WERI-Rb-1 (cell line): Measurements from ENCODE around the gene WDR59.

Source experiments
- DNase-seq: peaks from one replicate; pipeline ENCODE4 v3.0.0-alpha.2; 2020
- H3K27ac ChIP-seq: fragments of 250-450 bp; sonication (Bioruptor Pico); 2 replicates; pipeline ENCODE4 v1.5.1; 2020; ENCODE audit warnings: mild to moderate bottlenecking, moderate library complexity
- H3K27me3 ChIP-seq: fragments of 250-450 bp; sonication (Bioruptor Pico); 2 replicates; pipeline ENCODE4 v1.5.1; 2021; ENCODE audit warnings: mild to moderate bottlenecking, low read depth, moderate library complexity; ENCODE audit not compliant: insufficient read depth, severe bottlenecking
- H3K36me3 ChIP-seq: fragments of 250-450 bp; sonication (Bioruptor Pico); 2 replicates; pipeline ENCODE4 v1.5.1; 2020; ENCODE audit warnings: mild to moderate bottlenecking, moderate library complexity
- H3K4me3 ChIP-seq: 2 replicates; pipeline ENCODE4 v1.5.1; 2011; ENCODE audit warnings: low read depth, mild to moderate bottlenecking, control low read depth, low read length
- H3K9me3 ChIP-seq: fragments of 250-450 bp; sonication (Bioruptor Pico); 2 replicates; pipeline ENCODE4 v1.5.1; 2021; ENCODE audit warnings: mild to moderate bottlenecking, moderate library complexity; ENCODE audit not compliant: severe bottlenecking
- CTCF ChIP-seq: IDR thresholded peaks from 2 replicates; pipeline ENCODE4 v1.5.1; 2011; ENCODE audit warnings: low read depth, mild to moderate bottlenecking, control low read depth, inconsistent platforms, low read length

WDR59 gene

GRCh38 chr16:74984529-74985296 is at the start of gene WDR59:
WDR59 (minus strand) TSS chr16:74985123; CDS start chr16:74985017, 106 bp downstream.
- H3K36me3 ChIP-seq: peaks cover 5% of the 10 kb centered on the region; the same call in 1 of the 2 replicates
- no peaks in the 10 kb centered on the region for H3K9me3 ChIP-seq
- peak within 1 kb of the TSS; percentile 74 for H3K27ac ChIP-seq

GRCh38 chr16:75032655-75033054 is 47.7 kb upstream of the WDR59 start:
- Histone ChIP-seq H3K27me3 (no peaks in the 10 kb centered on the region), H3K4me3 (no peak overlapping the region), H3K9me3 (no peaks in the 10 kb centered on the region), H3K36me3 (no peaks in the 10 kb centered on the region; the same call in 1 of the 2 replicates), H3K27ac (no peak overlapping the region)
- TF ChIP-seq CTCF: no peak
- no peak for DNase-seq

More at GRCh38 chr16:74984529-74985296, at the start of gene WDR59:
- H3K27me3 ChIP-seq: no peaks in the 10 kb centered on the region
- H3K4me3 ChIP-seq: peak within 1 kb of the TSS; percentile 99
- peak; percentile 99 for DNase-seq
- no peak for TF ChIP-seq CTCF

- Histone ChIP-seq H3K27ac (no peak overlapping the region), H3K36me3 (no peaks in the 10 kb centered on the region; the same call in 1 of the 2 replicates), H3K9me3 (no peaks in the 10 kb centered on the region), H3K4me3 (no peak overlapping the region), H3K27me3 (no peaks in the 10 kb centered on the region)
- no peak for DNase-seq
- TF ChIP-seq CTCF: no peak
Measured at GRCh38 chr16:75029854-75030253, 44.9 kb upstream of the WDR59 start.

- H3K36me3 ChIP-seq: no peaks in the 10 kb centered on the region
- DNase-seq: no peak
- no peaks in the 10 kb centered on the region for H3K9me3 ChIP-seq
- H3K4me3 ChIP-seq: no peak overlapping the region
- H3K27ac ChIP-seq: no peak overlapping the region
- H3K27me3 ChIP-seq: no peaks in the 10 kb centered on the region
- TF ChIP-seq CTCF: no peak
Measured at GRCh38 chr16:75028544-75029135, 43.7 kb upstream of the WDR59 start.

GRCh38 chr16:75027520-75028300 is 42.8 kb upstream of the WDR59 start:
- no peaks in the 10 kb centered on the region for H3K36me3 ChIP-seq
- H3K27ac ChIP-seq: no peak overlapping the region
- no peaks in the 10 kb centered on the region for H3K27me3 ChIP-seq
- no peaks in the 10 kb centered on the region for H3K9me3 ChIP-seq
- H3K4me3 ChIP-seq: no peak overlapping the region
- no peak for TF ChIP-seq CTCF
- no peak for DNase-seq
